K562 (cell line): ENCODE data around the gene PTRH2. TPM values are rescaled to one million over a fixed set of nuclear protein-coding genes. Genes with fewer than 3 reads are reported as not detected.
A peak's percentile ranks its signal among the peaks of the same experiment; 100 is the strongest.

Experiments
- BACH1 ChIP-seq: fragments of 200-800 bp; sonication (Bioruptor generic); IDR thresholded peaks from 2 replicates; pipeline ENCODE4 v1.6.1; 2016; ENCODE audit warnings: missing genetic modification characterization, missing compliant biosample characterization
- BCL6 ChIP-seq: fragments of 250-450 bp; sonication (Bioruptor Pico); IDR thresholded peaks from 2 replicates; pipeline ENCODE4 v1.4.0; 2020
- CBX8 ChIP-seq: fragments of 200-600 bp; sonication (generic); IDR thresholded peaks from 2 replicates; pipeline ENCODE4 v1.6.1; 2012; ENCODE audit warnings: borderline replicate concordance, mixed run types, low read depth, mild to moderate bottlenecking, moderate library complexity, mixed read lengths, low read length, control low read depth, inconsistent platforms; ENCODE audit not compliant: poor library complexity, severe bottlenecking; ENCODE audit errors: extremely low read depth
- CTCF ChIP-seq, 3 experiments: IDR thresholded peaks in 2 of 3; conservative IDR thresholded peaks in 1 of 3; 2 replicates each; pipeline ENCODE4 v1.5.1; 2011 to 2012; ENCODE audit warnings: low read length in 3 of 3, mild to moderate bottlenecking in 3 of 3, control low read depth in 2 of 3, improper control_type of control experiment in 1 of 3, inconsistent platforms in 1 of 3, low read depth in 1 of 3, mixed read lengths in 1 of 3, moderate library complexity in 1 of 3; ENCODE audit not compliant: insufficient read depth in 2 of 3
- HNRNPUL1 ChIP-seq: fragments of 200-400 bp; formaldehyde crosslinking; IDR thresholded peaks from 2 replicates; pipeline ENCODE4 v1.6.1; 2017; ENCODE audit warnings: low read length
- MAFF ChIP-seq: IDR thresholded peaks from 2 replicates; pipeline ENCODE4 v1.6.1; 2012; ENCODE audit warnings: low read length, improper control_type of control experiment
- NELFE ChIP-seq: IDR thresholded peaks from 2 replicates; pipeline ENCODE4 v1.6.1; 2011; ENCODE audit warnings: mild to moderate bottlenecking; ENCODE audit not compliant: insufficient read depth, insufficient read length
- NFXL1 ChIP-seq: fragments of 450-650 bp; formaldehyde crosslinking; IDR thresholded peaks from 2 replicates; pipeline ENCODE4 v1.4.0; 2021; ENCODE audit warnings: mild to moderate bottlenecking
- PCBP2 ChIP-seq: fragments of 200-400 bp; formaldehyde crosslinking; IDR thresholded peaks from 2 replicates; pipeline ENCODE4 v1.6.1; 2018; ENCODE audit warnings: low read length, low read depth, mild to moderate bottlenecking, moderate library complexity; ENCODE audit not compliant: poor library complexity, severe bottlenecking
- SMAD4 ChIP-seq: fragments of 250-450 bp; sonication (Bioruptor Pico); conservative IDR thresholded peaks from 2 replicates; pipeline ENCODE4 v1.8.0; 2021; ENCODE audit warnings: inconsistent platforms, mild to moderate bottlenecking, moderate library complexity
- SMARCA5 ChIP-seq: fragments of 450-650 bp; IDR thresholded peaks from 2 replicates; pipeline ENCODE4 v1.6.1; 2016
- SNAPC5 ChIP-seq: fragments of 250-450 bp; sonication (Bioruptor Pico); IDR thresholded peaks from 2 replicates; pipeline ENCODE4 v1.8.0; 2021; ENCODE audit warnings: moderate library complexity, mild to moderate bottlenecking, inconsistent platforms
- SP1 ChIP-seq: sonication (generic); formaldehyde crosslinking; IDR thresholded peaks from 2 replicates; pipeline ENCODE4 v1.8.1; 2022; ENCODE audit warnings: mild to moderate bottlenecking, missing genetic modification reagents
- TCF3 ChIP-seq: sonication (generic); formaldehyde crosslinking; IDR thresholded peaks from 2 replicates; pipeline ENCODE4 v1.4.0; 2020; ENCODE audit warnings: mild to moderate bottlenecking, missing genetic modification reagents
- TCF7 ChIP-seq: sonication (generic); IDR thresholded peaks from 2 replicates; pipeline ENCODE4 v1.6.1; 2016; ENCODE audit warnings: antibody characterized with exemption, borderline replicate concordance
- TFE3 ChIP-seq: fragments of 450-650 bp; formaldehyde crosslinking; IDR thresholded peaks from 2 replicates; pipeline ENCODE4 v1.4.0; 2020; ENCODE audit warnings: mild to moderate bottlenecking, mixed read lengths
- ZNF449 ChIP-seq: fragments of 250-450 bp; sonication (Bioruptor Pico); IDR thresholded peaks from 2 replicates; pipeline ENCODE4 v1.8.0; 2022; ENCODE audit warnings: moderate library complexity, mild to moderate bottlenecking, inconsistent platforms
- ZNF512 ChIP-seq: IDR thresholded peaks from 2 replicates; pipeline ENCODE4 v1.6.1; 2016; ENCODE audit warnings: missing genetic modification characterization, missing compliant biosample characterization
- ZNF75A ChIP-seq: fragments of 450-650 bp; formaldehyde crosslinking; IDR thresholded peaks from 2 replicates; pipeline ENCODE4 v1.4.0; 2020; ENCODE audit warnings: mild to moderate bottlenecking
- ZSCAN29 ChIP-seq: fragments of 450-650 bp; IDR thresholded peaks from 2 replicates; pipeline ENCODE4 v1.6.1; 2017
- polyA plus RNA-seq, 8 experiments: library from polyadenylated mRNA; depleted of rRNA in 4 of 8; stranded (reverse) in 5 of 8; unstranded in 3 of 8; fragments of >200 nt; fragmentation: Nextera tagmentation in 2 of 8; fragmentation: Illumina TruSeq in 1 of 8; extraction: Ambion mirVana in 2 of 8; extraction: Trizol in 1 of 8; gene quantifications; 2 replicates each; pipeline versions ENCODE4 v1.2.1 to v1.2.3, GENCODE V29; 2011 to 2014; ENCODE audit warnings: inconsistent platforms in 1 of 8, missing spikeins in 1 of 8
- total RNA-seq, 7 experiments: library from RNA; depleted of rRNA in 6 of 7; stranded (reverse); fragments of >200 nt in 6 of 7; fragmentation: Illumina TruSeq in 2 of 7; extraction: Trizol in 2 of 7; gene quantifications; 2 replicates each; pipeline versions ENCODE4 v1.2.1 to v1.2.3, GENCODE V29; 2011 to 2021; ENCODE audit warnings: low replicate concordance in 1 of 7

The PTRH2 gene
- total and polyA plus RNA-seq, 9 of the 15 experiments (the other 6 are each of a cell fraction or from before 2014, with no cell fraction given) = 53.1 to 210 (median 126) TPM

GRCh38 chr17:59695945-59696681, 11.1 kb downstream of the PTRH2 start (continued):
- TF ChIP-seq PCBP2 = no peak
- 0 out of 2 replicates have a peak, but pooled peaks have one; percentile 4 for TF ChIP-seq ZNF449 (CRISPR knock-in tag)
- TF ChIP-seq CTCF (IDR thresholded peaks at IDR 0.05 in 2 of 3, conservative IDR thresholded peaks at IDR 0.05 in 1 of 3; ENCODE audit: insufficient read depth in 2 of 3, low read depth in 1 of 3, low read length in 3 of 3) = peak in 1 of 3 experiments; percentile 1; a peak in 1 of 6 replicates
- no peak for TF ChIP-seq NFXL1 (CRISPR knock-in tag)
- no peak for TF ChIP-seq ZNF75A (CRISPR knock-in tag)
- no peak for TF ChIP-seq BCL6
- no peak for TF ChIP-seq TFE3 (CRISPR knock-in tag)
- peak; percentile 70; the same call in 1 of the 2 replicates for TF ChIP-seq BACH1 (tag)
- no peak for TF ChIP-seq ZSCAN29
- peak; percentile 68 for TF ChIP-seq SMAD4 (CRISPR knock-in tag)
- no peak for TF ChIP-seq HNRNPUL1
- no peak for TF ChIP-seq TCF3 (CRISPR knock-in tag)
- TF ChIP-seq NELFE = no peak
- no peak for TF ChIP-seq SP1 (CRISPR knock-in tag)
- TF ChIP-seq MAFF = no peak
- no peak for TF ChIP-seq SNAPC5 (CRISPR knock-in tag)
- TF ChIP-seq SMARCA5 = no peak
- no peak for TF ChIP-seq CBX8
- TF ChIP-seq TCF7 = no peak
- TF ChIP-seq ZNF512 (tag) = no peak
